ENCODE data around the gene KDM2B.

KDM2B gene

GRCh38 chr12:121525411-121525810, 55.4 kb downstream of the KDM2B start:
- DNase-seq, result no peak

- no peak for DNase-seq
Observed at GRCh38 chr12:121524196-121524916, 56.5 kb downstream of the KDM2B start.

GRCh38 chr12:121523741-121524140, 57.1 kb downstream of the KDM2B start:
- no peak for DNase-seq

- DNase-seq, result no peak
Observed at GRCh38 chr12:121522971-121523370, 57.9 kb downstream of the KDM2B start.

GRCh38 chr12:121520586-121521086, 60.2 kb downstream of the KDM2B start:
- DNase-seq, result no peak

GRCh38 chr12:121520119-121520518, 60.7 kb downstream of the KDM2B start:
- DNase-seq, result no peak

GRCh38 chr12:121519227-121519626, 61.6 kb downstream of the KDM2B start:
- no peak for DNase-seq

- no peak for DNase-seq
Observed at GRCh38 chr12:121518656-121519055, 62.2 kb downstream of the KDM2B start.

- DNase-seq, result no peak
Observed at GRCh38 chr12:121516437-121517011, 64.3 kb downstream of the KDM2B start.

GRCh38 chr12:121515615-121516014, 65.2 kb downstream of the KDM2B start:
- DNase-seq, result no peak

GRCh38 chr12:121514184-121514742, 66.6 kb downstream of the KDM2B start:
- no peak for DNase-seq

GRCh38 chr12:121513464-121514183, 67.2 kb downstream of the KDM2B start:
- DNase-seq, result no peak

GRCh38 chr12:121512561-121512960, 68.3 kb downstream of the KDM2B start:
- DNase-seq, result no peak

- no peak for DNase-seq
Observed at GRCh38 chr12:121511916-121512315, 68.9 kb downstream of the KDM2B start.

GRCh38 chr12:121509339-121509738, 71.5 kb downstream of the KDM2B start:
- DNase-seq, result no peak

GRCh38 chr12:121508533-121508932, 72.3 kb downstream of the KDM2B start:
- DNase-seq, result no peak

GRCh38 chr12:121507984-121508383, 72.8 kb downstream of the KDM2B start:
- DNase-seq, result no peak

- DNase-seq, result no peak
Observed at GRCh38 chr12:121507245-121507644, 73.6 kb downstream of the KDM2B start.

GRCh38 chr12:121505513-121505912, 75.3 kb downstream of the KDM2B start:
- no peak for DNase-seq

GRCh38 chr12:121504505-121504904, 76.3 kb downstream of the KDM2B start:
- no peak for DNase-seq

GRCh38 chr12:121503395-121503794, 77.4 kb downstream of the KDM2B start:
- DNase-seq, result no peak

GRCh38 chr12:121501946-121502345, 78.9 kb downstream of the KDM2B start:
- DNase-seq, result no peak

GRCh38 chr12:121499929-121500793, 80.7 kb downstream of the KDM2B start:
- peak; percentile 71 for DNase-seq
